H1 (cell line): ENCODE data around the gene NPHP4.

ENCODE experiments used
- CTCF ChIP-seq, 3 experiments: IDR thresholded peaks; 1 replicate in 2 of 3; 2 replicates in 1 of 3; pipeline versions ENCODE4 v1.5.1 to v1.6.1; 2011; ENCODE audit warnings: low read length in 3 of 3, mild to moderate bottlenecking in 3 of 3, inconsistent platforms in 2 of 3, low read depth in 1 of 3, moderate library complexity in 1 of 3; ENCODE audit not compliant: insufficient read depth in 1 of 3; ENCODE audit errors: control extremely low read depth in 1 of 3
- EP300 ChIP-seq, 2 experiments: IDR thresholded peaks; 1 replicate in 1 of 2; 2 replicates in 1 of 2; pipeline ENCODE4 v1.6.1; 2011 to 2012; ENCODE audit warnings: low read depth in 2 of 2, low read length in 2 of 2, mild to moderate bottlenecking in 2 of 2, borderline replicate concordance in 1 of 2, inconsistent platforms in 1 of 2, moderate library complexity in 1 of 2
- EZH2 ChIP-seq: fragments of 200-600 bp; sonication (generic); IDR thresholded peaks from 2 replicates; pipeline ENCODE4 v1.7.1; 2012; ENCODE audit warnings: low read depth, mild to moderate bottlenecking, moderate library complexity, low read length, inconsistent platforms; ENCODE audit not compliant: severe bottlenecking
- GABPA ChIP-seq: IDR thresholded peaks from 2 replicates; pipeline ENCODE4 v1.6.1; 2011; ENCODE audit warnings: mild to moderate bottlenecking, low read length, moderate library complexity, borderline replicate concordance; ENCODE audit not compliant: insufficient read depth
- GTF2F1 ChIP-seq: IDR thresholded peaks from 2 replicates; pipeline ENCODE4 v1.6.1; 2012; ENCODE audit warnings: low read depth, low read length, improper control_type of control experiment, borderline replicate concordance
- MAX ChIP-seq: IDR thresholded peaks from 2 replicates; pipeline ENCODE4 v1.6.1; 2012; ENCODE audit warnings: inconsistent platforms
- NANOG ChIP-seq: IDR thresholded peaks from 2 replicates; pipeline ENCODE4 v1.6.1; 2011; ENCODE audit warnings: low read length, low read depth, mild to moderate bottlenecking, inconsistent platforms; ENCODE audit not compliant: insufficient read depth, poor library complexity, severe bottlenecking
- POLR2A ChIP-seq, 2 experiments: IDR thresholded peaks; 1 replicate in 1 of 2; 2 replicates in 1 of 2; pipeline ENCODE4 v1.6.1; 2011; ENCODE audit warnings: low read depth in 2 of 2, low read length in 2 of 2, mild to moderate bottlenecking in 2 of 2; ENCODE audit errors: control extremely low read depth in 1 of 2
- POLR2AphosphoS5 ChIP-seq: IDR thresholded peaks from 2 replicates; pipeline ENCODE4 v1.6.1; 2011; ENCODE audit warnings: low read depth, low read length
- RXRA ChIP-seq: IDR thresholded peaks from 2 replicates; pipeline ENCODE4 v1.6.1; 2011; ENCODE audit warnings: low read depth, mild to moderate bottlenecking, low read length, moderate library complexity; ENCODE audit not compliant: insufficient read depth
- TEAD4 ChIP-seq: IDR thresholded peaks from 2 replicates; pipeline ENCODE4 v1.6.1; 2012; ENCODE audit warnings: low read depth, low read length, inconsistent platforms, mixed read lengths
- USF2 ChIP-seq: IDR thresholded peaks from 2 replicates; pipeline ENCODE4 v1.6.1; 2011; ENCODE audit warnings: low read length, improper control_type of control experiment

GRCh38 chr1:5861871-5862825 is 130.1 kb downstream of the NPHP4 start:
- TF ChIP-seq GABPA = no peak
- TF ChIP-seq MAX = no peak
- TF ChIP-seq CTCF (IDR thresholded peaks at IDR 0.05; ENCODE audit: control extremely low read depth in 1 of 3, insufficient read depth in 1 of 3, low read depth in 1 of 3, low read length in 3 of 3) = no peak
- TF ChIP-seq EP300 (IDR thresholded peaks at IDR 0.05; ENCODE audit: borderline replicate concordance in 1 of 2, low read depth in 2 of 2, low read length in 2 of 2) = no peak
- no peak for TF ChIP-seq EZH2
- TF ChIP-seq POLR2A (IDR thresholded peaks at IDR 0.05; ENCODE audit: control extremely low read depth in 1 of 2, low read depth in 2 of 2, low read length in 2 of 2) = no peak
- no peak for TF ChIP-seq RXRA
- no peak for TF ChIP-seq GTF2F1
- TF ChIP-seq POLR2AphosphoS5 = no peak
- TF ChIP-seq TEAD4 = no peak
- TF ChIP-seq USF2 = no peak
- TF ChIP-seq NANOG = no peak
